Skin epidermis (tissue), 12 donors: Measurements from ENCODE around the gene NINL.
"Not testable (repeated sequence)": the region's sequence is repeated elsewhere in the genome, so short reads cannot be mapped to it uniquely, and the experiment has no call there.

Experiments
- H3K27ac ChIP-seq, 21 experiments: fragments of 200-600 bp; sonication (generic) in 11 of 21; one replicate each; pipeline ENCODE4 v1.5.0; 2020; ENCODE audit warnings: mild to moderate bottlenecking in 3 of 21, inconsistent platforms in 2 of 21, moderate library complexity in 2 of 21
- H3K4me3 ChIP-seq, 7 experiments: fragments of 200-600 bp; sonication (generic) in 2 of 7; one replicate each; pipeline ENCODE4 v1.5.0; 2020; ENCODE audit warnings: inconsistent platforms in 2 of 7, mild to moderate bottlenecking in 2 of 7, moderate library complexity in 1 of 7

Gene NINL

GRCh38 chr20:25476106-25477013, 109.0 kb downstream of the NINL start:
- no peak overlapping the region for H3K4me3 ChIP-seq
- no peak overlapping the region for H3K27ac ChIP-seq

GRCh38 chr20:25473297-25473696, 112.0 kb downstream of the NINL start:
- H3K27ac ChIP-seq, H3K4me3 ChIP-seq: not testable (repeated sequence)

- Histone ChIP-seq H3K4me3 (no peak overlapping the region), H3K27ac (no peak overlapping the region)
Observed at GRCh38 chr20:25471020-25471419, 114.3 kb downstream of the NINL start.

GRCh38 chr20:25470045-25470444, 115.3 kb downstream of the NINL start:
- no peak overlapping the region for H3K27ac ChIP-seq
- H3K4me3 ChIP-seq = no peak overlapping the region

GRCh38 chr20:25469558-25469957, 115.8 kb downstream of the NINL start:
- Histone ChIP-seq H3K27ac (no peak overlapping the region), H3K4me3 (no peak overlapping the region)

GRCh38 chr20:25468126-25469075, 116.9 kb downstream of the NINL start:
- Histone ChIP-seq H3K27ac (no peak overlapping the region), H3K4me3 (no peak overlapping the region)

GRCh38 chr20:25467441-25467840, 117.9 kb downstream of the NINL start:
- Histone ChIP-seq H3K27ac (no peak overlapping the region), H3K4me3 (no peak overlapping the region)

GRCh38 chr20:25466846-25467245, 118.5 kb downstream of the NINL start:
- Histone ChIP-seq H3K27ac (no peak overlapping the region), H3K4me3 (no peak overlapping the region)

GRCh38 chr20:25465243-25466135, 119.8 kb downstream of the NINL start:
- Histone ChIP-seq H3K27ac (peak overlapping the region in 2 of 21 experiments; percentile 43 to 46), H3K4me3 (no peak overlapping the region)

GRCh38 chr20:25464501-25465242, 120.7 kb downstream of the NINL start:
- Histone ChIP-seq H3K27ac (peak overlapping the region in 2 of 21 experiments; percentile 43 to 46), H3K4me3 (no peak overlapping the region)

GRCh38 chr20:25461786-25462545, 123.4 kb downstream of the NINL start:
- Histone ChIP-seq H3K27ac (peak overlapping the region in 7 of 21 experiments; percentile 4 to 58 (median 23)), H3K4me3 (no peak overlapping the region)

- Histone ChIP-seq H3K4me3 (no peak overlapping the region), H3K27ac (peak overlapping the region in 10 of 21 experiments; percentile 3 to 58 (median 42))
Observed at GRCh38 chr20:25461281-25461650, 124.1 kb downstream of the NINL start.

- H3K27ac ChIP-seq = peak overlapping the region in 11 of 21 experiments; percentile 3 to 58 (median 45)
- no peak overlapping the region for H3K4me3 ChIP-seq
Observed at GRCh38 chr20:25460566-25461280, 124.6 kb downstream of the NINL start.

- H3K27ac ChIP-seq = peak overlapping the region in 8 of 21 experiments; percentile 3 to 55 (median 40)
- no peak overlapping the region for H3K4me3 ChIP-seq
Observed at GRCh38 chr20:25459916-25460535, 125.3 kb downstream of the NINL start.

- peak overlapping the region in 2 of 21 experiments; percentile 5 to 25 for H3K27ac ChIP-seq
- no peak overlapping the region for H3K4me3 ChIP-seq
Observed at GRCh38 chr20:25459111-25459830, 126.1 kb downstream of the NINL start.
